K562 (cell line): Measurements from ENCODE around the gene CACNG5. TPM values are rescaled to one million over a fixed set of nuclear protein-coding genes. Genes with fewer than 3 reads are reported as not detected.

Source experiments
- HCFC1 ChIP-seq: IDR thresholded peaks from 2 replicates; pipeline ENCODE4 v1.6.1; 2012; ENCODE audit warnings: low read depth, low read length, improper control_type of control experiment
- HMG20A ChIP-seq: fragments of 450-650 bp; formaldehyde crosslinking; conservative IDR thresholded peaks from 2 replicates; pipeline ENCODE4 v1.4.0; 2020; ENCODE audit warnings: mild to moderate bottlenecking, mixed read lengths
- IFI16 ChIP-seq: fragments of 250-450 bp; sonication (Bioruptor Pico); IDR thresholded peaks from 2 replicates; pipeline ENCODE4 v2.1.2; 2022; ENCODE audit warnings: mild to moderate bottlenecking, inconsistent platforms
- KHSRP ChIP-seq: fragments of 450-650 bp; IDR thresholded peaks from 2 replicates; pipeline ENCODE4 v1.6.1; 2017
- MIER1 ChIP-seq: fragments of 450-650 bp; IDR thresholded peaks from 2 replicates; pipeline ENCODE4 v1.6.1; 2016; ENCODE audit warnings: antibody characterized with exemption, mild to moderate bottlenecking, low read depth
- NCOA2 ChIP-seq, 2 experiments: fragments of 450-650 bp; IDR thresholded peaks; 2 replicates each; pipeline ENCODE4 v1.6.1; 2018; ENCODE audit warnings: mild to moderate bottlenecking in 2 of 2, moderate library complexity in 1 of 2; ENCODE audit not compliant: partially characterized antibody in 2 of 2
- PRMT5 ChIP-seq: sonication (generic); formaldehyde crosslinking; IDR thresholded peaks from 2 replicates; pipeline ENCODE4 v1.5.0; 2020; ENCODE audit warnings: missing genetic modification reagents
- RBM14 ChIP-seq: fragments of 200-400 bp; formaldehyde crosslinking; IDR thresholded peaks from 2 replicates; pipeline ENCODE4 v1.6.1; 2018; ENCODE audit warnings: low read depth, mild to moderate bottlenecking, low read length, moderate library complexity, borderline replicate concordance; ENCODE audit not compliant: insufficient read depth
- TRIM24 ChIP-seq, 2 experiments: fragments of 450-650 bp; IDR thresholded peaks; 2 replicates each; pipeline ENCODE4 v1.6.1; 2016
- XRCC3 ChIP-seq: fragments of 450-650 bp; IDR thresholded peaks from 2 replicates; pipeline ENCODE4 v1.6.1; 2017; ENCODE audit warnings: mild to moderate bottlenecking, moderate library complexity
- XRCC4 ChIP-seq: IDR thresholded peaks from one replicate; pipeline ENCODE4 v1.6.1; 2011; ENCODE audit not compliant: insufficient read depth, insufficient read length; ENCODE audit errors: extremely low read depth
- ZNF551 ChIP-seq: fragments of 250-450 bp; sonication (Bioruptor Pico); IDR thresholded peaks from 2 replicates; pipeline ENCODE4 v1.5.0; 2021; ENCODE audit warnings: mild to moderate bottlenecking, moderate library complexity
- polyA plus RNA-seq, 8 experiments: library from polyadenylated mRNA; depleted of rRNA in 4 of 8; stranded (reverse) in 5 of 8; unstranded in 3 of 8; fragments of >200 nt; fragmentation: Nextera tagmentation in 2 of 8; fragmentation: Illumina TruSeq in 1 of 8; extraction: Ambion mirVana in 2 of 8; extraction: Trizol in 1 of 8; gene quantifications; 2 replicates each; pipeline versions ENCODE4 v1.2.1 to v1.2.3, GENCODE V29; 2011 to 2014; ENCODE audit warnings: inconsistent platforms in 1 of 8, missing spikeins in 1 of 8
- total RNA-seq, 7 experiments: library from RNA; depleted of rRNA in 6 of 7; stranded (reverse); fragments of >200 nt in 6 of 7; fragmentation: Illumina TruSeq in 2 of 7; extraction: Trizol in 2 of 7; gene quantifications; 2 replicates each; pipeline versions ENCODE4 v1.2.1 to v1.2.3, GENCODE V29; 2011 to 2021; ENCODE audit warnings: low replicate concordance in 1 of 7
- TF ChIP-seq, protein P1 (sequence below): fragments of 450-650 bp; IDR thresholded peaks from 2 replicates; pipeline ENCODE4 v1.6.1; 2017; ENCODE audit warnings: antibody characterized with exemption, mild to moderate bottlenecking
- TF ChIP-seq, protein P2 (sequence below): fragments of 250-450 bp; sonication (Bioruptor Pico); IDR thresholded peaks from 2 replicates; pipeline ENCODE4 v1.4.0; 2020; ENCODE audit warnings: mild to moderate bottlenecking
- TF ChIP-seq, protein P3 (sequence below): fragments of 250-450 bp; sonication (Bioruptor Pico); IDR thresholded peaks from 2 replicates; pipeline ENCODE4 v1.8.0; 2021; ENCODE audit warnings: borderline replicate concordance, mild to moderate bottlenecking, moderate library complexity; ENCODE audit not compliant: poor library complexity, severe bottlenecking
- TF ChIP-seq, protein P4 (sequence below): sonication (generic); formaldehyde crosslinking; IDR thresholded peaks from 2 replicates; pipeline ENCODE4 v1.8.1; 2023; ENCODE audit warnings: mild to moderate bottlenecking, missing genetic modification reagents

CACNG5 gene
- total and polyA plus RNA-seq, 9 of the 15 experiments (the other 6 are each of a cell fraction or from before 2014, with no cell fraction given), result not detected

DNA sequence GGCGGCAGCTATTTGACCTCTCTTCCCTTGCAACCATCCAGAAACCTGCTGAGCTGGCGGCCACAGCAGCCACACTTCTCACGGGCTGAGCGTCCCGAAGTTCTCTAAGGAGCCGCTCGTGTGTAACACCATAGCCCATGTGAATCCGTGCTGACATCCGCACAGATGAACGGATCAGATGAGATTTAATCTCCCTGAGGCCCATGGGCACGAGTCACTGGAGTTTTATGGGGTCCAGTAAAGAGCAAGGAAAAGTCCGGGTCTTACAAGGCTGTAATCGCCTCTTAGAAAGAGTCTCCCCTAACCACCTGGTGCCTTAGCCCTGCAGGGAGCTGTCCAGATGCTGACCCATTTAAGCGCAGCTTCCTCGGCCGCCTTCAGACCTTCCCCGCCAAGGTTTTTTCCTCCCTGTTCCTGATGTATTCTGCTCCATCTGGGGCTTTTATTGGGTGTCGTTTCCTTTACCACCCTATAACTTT is 5.5 kb upstream of the CACNG5 start (continued):
- TF ChIP-seq ZNF551 (no peak), HMG20A (no peak), PRMT5 (CRISPR knock-in tag) (peak; percentile 65; the same call in 1 of the 2 replicates), NCOA2 (IDR thresholded peaks at IDR 0.05; ENCODE audit: partially characterized antibody in 2 of 2) (no peak), MIER1 (peak; percentile 92), KHSRP (no peak), XRCC3 (no peak), HCFC1 (no peak), XRCC4 (no peak), IFI16 (CRISPR knock-in tag) (no peak), RBM14 (no peak), TRIM24 (IDR thresholded peaks at IDR 0.05) (no peak)
- TF ChIP-seq, protein P1, sequence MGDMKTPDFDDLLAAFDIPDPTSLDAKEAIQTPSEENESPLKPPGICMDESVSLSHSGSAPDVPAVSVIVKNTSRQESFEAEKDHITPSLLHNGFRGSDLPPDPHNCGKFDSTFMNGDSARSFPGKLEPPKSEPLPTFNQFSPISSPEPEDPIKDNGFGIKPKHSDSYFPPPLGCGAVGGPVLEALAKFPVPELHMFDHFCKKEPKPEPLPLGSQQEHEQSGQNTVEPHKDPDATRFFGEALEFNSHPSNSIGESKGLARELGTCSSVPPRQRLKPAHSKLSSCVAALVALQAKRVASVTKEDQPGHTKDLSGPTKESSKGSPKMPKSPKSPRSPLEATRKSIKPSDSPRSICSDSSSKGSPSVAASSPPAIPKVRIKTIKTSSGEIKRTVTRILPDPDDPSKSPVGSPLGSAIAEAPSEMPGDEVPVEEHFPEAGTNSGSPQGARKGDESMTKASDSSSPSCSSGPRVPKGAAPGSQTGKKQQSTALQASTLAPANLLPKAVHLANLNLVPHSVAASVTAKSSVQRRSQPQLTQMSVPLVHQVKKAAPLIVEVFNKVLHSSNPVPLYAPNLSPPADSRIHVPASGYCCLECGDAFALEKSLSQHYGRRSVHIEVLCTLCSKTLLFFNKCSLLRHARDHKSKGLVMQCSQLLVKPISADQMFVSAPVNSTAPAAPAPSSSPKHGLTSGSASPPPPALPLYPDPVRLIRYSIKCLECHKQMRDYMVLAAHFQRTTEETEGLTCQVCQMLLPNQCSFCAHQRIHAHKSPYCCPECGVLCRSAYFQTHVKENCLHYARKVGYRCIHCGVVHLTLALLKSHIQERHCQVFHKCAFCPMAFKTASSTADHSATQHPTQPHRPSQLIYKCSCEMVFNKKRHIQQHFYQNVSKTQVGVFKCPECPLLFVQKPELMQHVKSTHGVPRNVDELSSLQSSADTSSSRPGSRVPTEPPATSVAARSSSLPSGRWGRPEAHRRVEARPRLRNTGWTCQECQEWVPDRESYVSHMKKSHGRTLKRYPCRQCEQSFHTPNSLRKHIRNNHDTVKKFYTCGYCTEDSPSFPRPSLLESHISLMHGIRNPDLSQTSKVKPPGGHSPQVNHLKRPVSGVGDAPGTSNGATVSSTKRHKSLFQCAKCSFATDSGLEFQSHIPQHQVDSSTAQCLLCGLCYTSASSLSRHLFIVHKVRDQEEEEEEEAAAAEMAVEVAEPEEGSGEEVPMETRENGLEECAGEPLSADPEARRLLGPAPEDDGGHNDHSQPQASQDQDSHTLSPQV, result no peak
- TF ChIP-seq, protein P2, sequence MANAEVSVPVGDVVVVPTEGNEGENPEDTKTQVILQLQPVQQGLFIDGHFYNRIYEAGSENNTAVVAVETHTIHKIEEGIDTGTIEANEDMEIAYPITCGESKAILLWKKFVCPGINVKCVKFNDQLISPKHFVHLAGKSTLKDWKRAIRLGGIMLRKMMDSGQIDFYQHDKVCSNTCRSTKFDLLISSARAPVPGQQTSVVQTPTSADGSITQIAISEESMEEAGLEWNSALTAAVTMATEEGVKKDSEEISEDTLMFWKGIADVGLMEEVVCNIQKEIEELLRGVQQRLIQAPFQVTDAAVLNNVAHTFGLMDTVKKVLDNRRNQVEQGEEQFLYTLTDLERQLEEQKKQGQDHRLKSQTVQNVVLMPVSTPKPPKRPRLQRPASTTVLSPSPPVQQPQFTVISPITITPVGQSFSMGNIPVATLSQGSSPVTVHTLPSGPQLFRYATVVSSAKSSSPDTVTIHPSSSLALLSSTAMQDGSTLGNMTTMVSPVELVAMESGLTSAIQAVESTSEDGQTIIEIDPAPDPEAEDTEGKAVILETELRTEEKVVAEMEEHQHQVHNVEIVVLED, result no peak
- TF ChIP-seq, protein P3, sequence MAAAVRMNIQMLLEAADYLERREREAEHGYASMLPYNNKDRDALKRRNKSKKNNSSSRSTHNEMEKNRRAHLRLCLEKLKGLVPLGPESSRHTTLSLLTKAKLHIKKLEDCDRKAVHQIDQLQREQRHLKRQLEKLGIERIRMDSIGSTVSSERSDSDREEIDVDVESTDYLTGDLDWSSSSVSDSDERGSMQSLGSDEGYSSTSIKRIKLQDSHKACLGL (CRISPR knock-in tag), result no peak
- TF ChIP-seq, protein P4, sequence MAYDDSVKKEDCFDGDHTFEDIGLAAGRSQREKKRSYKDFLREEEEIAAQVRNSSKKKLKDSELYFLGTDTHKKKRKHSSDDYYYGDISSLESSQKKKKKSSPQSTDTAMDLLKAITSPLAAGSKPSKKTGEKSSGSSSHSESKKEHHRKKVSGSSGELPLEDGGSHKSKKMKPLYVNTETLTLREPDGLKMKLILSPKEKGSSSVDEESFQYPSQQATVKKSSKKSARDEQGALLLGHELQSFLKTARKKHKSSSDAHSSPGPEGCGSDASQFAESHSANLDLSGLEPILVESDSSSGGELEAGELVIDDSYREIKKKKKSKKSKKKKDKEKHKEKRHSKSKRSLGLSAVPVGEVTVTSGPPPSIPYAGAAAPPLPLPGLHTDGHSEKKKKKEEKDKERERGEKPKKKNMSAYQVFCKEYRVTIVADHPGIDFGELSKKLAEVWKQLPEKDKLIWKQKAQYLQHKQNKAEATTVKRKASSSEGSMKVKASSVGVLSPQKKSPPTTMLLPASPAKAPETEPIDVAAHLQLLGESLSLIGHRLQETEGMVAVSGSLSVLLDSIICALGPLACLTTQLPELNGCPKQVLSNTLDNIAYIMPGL (CRISPR knock-in tag), result no peak
- TF ChIP-seq, all 486 proteins: peak for 6
